ENCODE data around the gene DRAXIN.

DRAXIN gene

DNA sequence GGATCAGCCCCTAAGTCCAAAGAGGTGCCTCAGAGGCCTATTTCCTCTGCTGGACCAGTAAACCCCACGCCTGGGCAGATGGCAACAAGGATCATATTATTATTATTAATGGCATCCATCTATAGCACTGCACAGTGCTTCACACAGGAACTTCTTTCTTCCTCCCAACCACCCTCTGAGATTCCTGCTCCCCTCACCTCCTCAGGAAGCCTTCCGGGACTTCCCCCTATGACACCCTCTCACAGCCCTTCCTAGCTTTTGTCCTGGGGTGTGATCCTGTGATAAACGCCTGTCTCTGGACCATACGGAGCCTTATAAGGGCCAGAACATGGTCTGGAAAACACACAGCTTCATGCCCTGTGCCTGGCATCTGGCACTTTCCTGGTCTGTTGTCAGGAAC lies 40.5 kb upstream of the DRAXIN start:
- H3K4me3 ChIP-seq (ENCODE audit: low read depth, low read length) = no peak overlapping the region
- TF ChIP-seq, protein P1, sequence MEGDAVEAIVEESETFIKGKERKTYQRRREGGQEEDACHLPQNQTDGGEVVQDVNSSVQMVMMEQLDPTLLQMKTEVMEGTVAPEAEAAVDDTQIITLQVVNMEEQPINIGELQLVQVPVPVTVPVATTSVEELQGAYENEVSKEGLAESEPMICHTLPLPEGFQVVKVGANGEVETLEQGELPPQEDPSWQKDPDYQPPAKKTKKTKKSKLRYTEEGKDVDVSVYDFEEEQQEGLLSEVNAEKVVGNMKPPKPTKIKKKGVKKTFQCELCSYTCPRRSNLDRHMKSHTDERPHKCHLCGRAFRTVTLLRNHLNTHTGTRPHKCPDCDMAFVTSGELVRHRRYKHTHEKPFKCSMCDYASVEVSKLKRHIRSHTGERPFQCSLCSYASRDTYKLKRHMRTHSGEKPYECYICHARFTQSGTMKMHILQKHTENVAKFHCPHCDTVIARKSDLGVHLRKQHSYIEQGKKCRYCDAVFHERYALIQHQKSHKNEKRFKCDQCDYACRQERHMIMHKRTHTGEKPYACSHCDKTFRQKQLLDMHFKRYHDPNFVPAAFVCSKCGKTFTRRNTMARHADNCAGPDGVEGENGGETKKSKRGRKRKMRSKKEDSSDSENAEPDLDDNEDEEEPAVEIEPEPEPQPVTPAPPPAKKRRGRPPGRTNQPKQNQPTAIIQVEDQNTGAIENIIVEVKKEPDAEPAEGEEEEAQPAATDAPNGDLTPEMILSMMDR (conservative IDR thresholded peaks at IDR 0.05; ENCODE audit: low read depth, low read length) = no peak
- DNase-seq (ENCODE audit: low read depth) = no peak

DNA sequence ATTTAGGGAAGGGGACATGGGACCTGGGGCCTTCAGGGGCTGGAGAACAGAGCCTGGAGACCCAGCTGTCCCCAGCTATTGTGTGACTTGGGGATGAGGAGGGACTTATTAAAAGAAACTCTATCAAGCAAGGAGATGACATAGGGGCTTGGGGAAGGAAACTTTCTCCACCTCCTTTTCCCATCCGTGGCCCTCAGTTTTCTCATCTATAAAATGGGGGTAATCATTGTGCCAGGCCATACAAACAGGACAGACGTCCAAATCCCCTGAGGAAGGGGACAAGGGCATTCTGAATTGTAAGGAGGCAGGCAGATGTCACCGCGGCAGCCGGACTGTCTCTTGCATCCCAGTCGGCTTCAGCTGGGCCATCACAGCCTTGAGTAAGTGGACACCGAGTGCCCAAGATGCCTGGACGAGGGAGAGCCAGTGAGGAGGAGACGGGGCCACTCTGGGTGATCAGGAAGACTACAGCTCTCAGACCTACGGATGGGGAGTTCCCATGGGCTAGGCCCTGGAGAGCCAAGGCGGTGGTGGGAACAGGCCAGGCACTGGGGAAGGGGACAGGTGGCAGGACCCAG lies 39.2 kb upstream of the DRAXIN start:
- TF ChIP-seq, protein P1 (conservative IDR thresholded peaks at IDR 0.05; ENCODE audit: low read depth, low read length) = no peak
- no peak overlapping the region for H3K4me3 ChIP-seq (ENCODE audit: low read depth, low read length)
- no peak for DNase-seq (ENCODE audit: low read depth)

DNA sequence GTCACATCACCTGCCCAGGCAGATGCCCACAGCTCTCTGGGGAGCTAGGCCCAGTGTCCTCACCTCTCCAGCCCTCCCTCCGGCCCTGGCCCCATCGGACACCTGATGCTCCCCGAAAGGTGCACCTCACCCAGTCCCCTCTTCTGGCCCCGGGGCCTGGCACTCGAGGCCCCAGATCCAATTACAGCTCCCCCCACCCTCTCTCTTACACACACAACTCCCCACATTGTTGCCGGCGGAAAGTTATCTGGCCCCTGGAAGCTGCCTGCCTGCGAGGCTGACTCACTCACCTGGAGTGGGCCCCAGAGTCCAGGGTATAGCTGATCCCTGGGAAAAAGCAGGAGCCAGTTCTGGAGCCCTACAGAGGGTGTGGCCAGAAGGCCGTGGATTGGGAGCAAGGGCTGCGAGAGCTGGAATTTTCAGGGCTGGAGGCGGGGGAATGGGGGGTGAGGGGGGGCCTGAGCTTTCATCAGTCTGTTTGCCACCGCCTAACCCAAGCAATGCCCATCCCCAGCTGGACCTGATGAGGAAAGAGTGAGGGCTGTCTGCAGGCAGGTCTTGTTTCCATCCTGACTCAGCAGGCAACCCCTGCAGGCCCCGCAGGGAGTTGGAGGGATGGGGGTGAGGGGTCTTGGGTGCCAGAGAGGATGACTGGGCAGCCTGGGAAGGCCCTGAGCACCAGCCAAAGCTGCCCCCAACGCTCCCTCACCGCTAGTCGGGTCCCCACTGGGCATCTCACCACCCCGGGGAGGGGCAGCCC lies 38.2 kb upstream of the DRAXIN start:
- TF ChIP-seq, protein P1 (conservative IDR thresholded peaks at IDR 0.05; ENCODE audit: low read depth, low read length) = no peak
- H3K4me3 ChIP-seq (ENCODE audit: low read depth, low read length) = no peak overlapping the region
- DNase-seq (ENCODE audit: low read depth) = no peak

DNA sequence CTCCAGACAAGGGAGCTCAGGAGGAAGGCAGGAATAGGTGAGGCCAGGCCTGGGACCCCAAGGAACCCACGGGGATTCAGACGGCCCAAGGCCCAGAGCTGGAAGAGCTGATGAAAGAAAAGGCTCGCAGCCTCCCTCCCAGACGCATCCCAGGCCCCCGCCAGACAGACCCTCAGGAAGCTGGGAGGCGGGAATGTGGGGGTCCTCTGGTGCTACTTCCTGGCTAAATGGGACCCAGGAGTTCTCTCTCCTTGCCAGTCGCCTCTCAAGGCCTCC lies 37.7 kb upstream of the DRAXIN start:
- TF ChIP-seq, protein P1 (conservative IDR thresholded peaks at IDR 0.05; ENCODE audit: low read depth, low read length) = no peak
- DNase-seq (ENCODE audit: low read depth) = no peak
- peak overlapping the region; percentile 68 for H3K4me3 ChIP-seq (ENCODE audit: low read depth, low read length)

DNA sequence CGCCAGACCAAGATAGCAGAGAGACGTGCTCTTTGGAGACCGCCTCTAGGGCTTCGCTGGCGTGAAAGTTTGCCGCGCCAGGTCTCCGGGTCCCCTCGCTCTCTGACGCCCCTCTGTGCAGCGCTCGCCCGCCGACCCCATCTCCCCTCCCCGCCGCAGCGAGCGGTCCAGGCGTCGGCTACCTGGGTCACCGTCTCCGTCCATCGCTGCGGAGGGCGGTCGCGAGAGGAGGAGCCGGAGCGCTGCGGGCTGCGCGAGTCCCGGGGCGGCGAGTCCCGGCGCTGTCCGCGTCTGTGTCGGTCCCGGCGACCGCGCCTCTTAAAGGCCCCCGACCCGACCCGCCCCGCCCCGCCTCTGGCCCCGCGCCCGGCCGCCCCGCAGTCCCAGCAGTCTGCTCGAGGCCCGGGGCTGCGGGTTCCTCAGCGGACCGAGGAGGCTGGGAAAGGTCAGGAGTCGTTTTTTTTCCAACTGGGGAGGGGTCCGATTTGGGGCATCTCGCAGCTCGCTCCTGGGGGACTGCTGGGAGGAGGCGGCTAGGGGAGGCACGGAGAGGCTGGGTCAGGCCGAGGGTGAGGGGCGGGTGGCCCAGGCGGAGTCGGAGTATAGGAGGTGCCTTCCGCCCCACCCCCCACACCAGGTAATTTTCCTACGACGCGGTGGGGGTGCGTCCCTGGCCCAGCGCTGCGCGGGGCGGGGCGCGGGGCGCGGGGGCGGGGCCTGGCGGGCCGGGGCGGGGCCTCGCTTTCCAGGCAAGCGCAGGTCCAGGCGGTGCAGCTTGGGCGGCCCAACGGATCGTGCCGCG lies 37.2 kb upstream of the DRAXIN start, which contains the start of the genes FBXO2 and FBXO44:
FBXO2 (minus strand) TSS at position 293 of the 802 bp plus-strand sequence; CDS start at position 204, 89 bp downstream.
FBXO44 (plus strand) TSS at position 741 of the 802 bp plus-strand sequence. CDS start 959 bp downstream, outside the sequence.
- TF ChIP-seq, protein P1 (conservative IDR thresholded peaks at IDR 0.05; ENCODE audit: low read depth, low read length) = no peak
- DNase-seq (ENCODE audit: low read depth) = no peak
- peak within 1 kb of the TSS; percentile 68 for H3K4me3 ChIP-seq (ENCODE audit: low read depth, low read length)

DNA sequence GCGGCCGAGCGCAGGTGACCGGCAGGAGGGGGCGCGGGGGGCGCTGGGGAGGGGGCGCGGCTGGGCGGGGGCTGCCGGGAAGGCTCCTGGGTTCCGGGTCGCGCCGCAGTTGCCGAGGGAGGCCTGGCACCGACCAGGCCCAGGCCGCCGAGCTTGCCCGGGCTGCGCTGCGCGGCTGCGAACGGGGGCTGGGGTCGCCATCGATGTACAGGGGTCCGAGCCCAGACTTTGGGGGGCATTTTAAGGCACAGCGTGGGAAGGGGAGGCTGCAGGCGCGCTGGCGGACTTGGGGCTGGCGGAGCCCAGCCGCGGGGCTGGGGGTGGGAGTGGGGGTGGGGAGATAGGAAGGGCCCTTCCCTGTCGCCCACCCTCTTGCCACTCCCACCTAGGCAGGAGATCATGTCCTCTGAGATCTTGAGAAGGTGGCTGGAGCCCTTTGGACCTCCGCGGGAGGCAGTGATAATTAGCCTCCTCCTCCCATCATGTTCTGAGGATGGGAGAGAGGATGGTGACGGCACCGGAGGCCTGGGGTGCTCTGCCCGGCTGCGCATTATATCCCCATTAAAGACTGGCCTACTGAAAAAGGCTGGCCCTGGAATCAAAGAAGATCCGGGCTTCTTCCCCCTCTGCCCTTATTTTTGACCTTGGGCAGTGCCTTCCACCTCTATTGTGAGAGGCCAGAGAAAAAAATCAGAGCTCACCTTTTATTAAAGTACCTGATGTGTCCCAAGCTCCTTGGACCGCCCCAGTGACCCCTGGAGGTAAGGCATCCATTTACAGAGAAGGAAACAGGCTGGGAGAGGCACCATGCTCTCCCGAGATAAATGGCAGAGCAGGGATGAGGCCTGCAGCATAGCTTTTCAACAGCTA lies 36.3 kb upstream of the DRAXIN start:
- peak overlapping the region; percentile 68 for H3K4me3 ChIP-seq (ENCODE audit: low read depth, low read length)
- TF ChIP-seq, protein P1 (conservative IDR thresholded peaks at IDR 0.05; ENCODE audit: low read depth, low read length) = no peak
- DNase-seq (ENCODE audit: low read depth) = no peak
